8988T (cell line): ENCODE measurements around the gene DCP1A.
A peak's percentile ranks its signal among the peaks of the same experiment; 100 is the strongest.

Experiments
- DNase-seq: peaks from one replicate; pipeline ENCODE4 v3.0.0; 2011

The DCP1A gene

GRCh38 chr3:53242642-53243041 is 104.7 kb downstream of the DCP1A start:
- DNase-seq, result no peak

- no peak for DNase-seq
Observed at GRCh38 chr3:53242155-53242554, 105.2 kb downstream of the DCP1A start.

GRCh38 chr3:53240989-53241972 is 106.1 kb downstream of the DCP1A start:
- DNase-seq, result no peak

- DNase-seq, result no peak
Observed at GRCh38 chr3:53239800-53240199, 107.5 kb downstream of the DCP1A start.

GRCh38 chr3:53238886-53239285 is 108.5 kb downstream of the DCP1A start:
- no peak for DNase-seq

GRCh38 chr3:53238051-53238850 is 109.1 kb downstream of the DCP1A start:
- no peak for DNase-seq

GRCh38 chr3:53236112-53236841 is 111.1 kb downstream of the DCP1A start:
- peak; percentile 97 for DNase-seq

- no peak for DNase-seq
Observed at GRCh38 chr3:53235545-53235944, 111.8 kb downstream of the DCP1A start.

GRCh38 chr3:53234841-53235232 is 112.5 kb downstream of the DCP1A start:
- DNase-seq, result no peak

- DNase-seq, result peak; percentile 16
Observed at GRCh38 chr3:53234130-53234840, 113.1 kb downstream of the DCP1A start.
